H1 (cell line): ENCODE measurements around the gene VEGFC. TPM values are rescaled to one million over a fixed set of nuclear protein-coding genes. Genes with fewer than 3 reads are reported as not detected.

ENCODE experiments used
- CTCF ChIA-PET: fragments of 300-600 bp; sonication (Branson Sonifier 250); formaldehyde crosslinking; loops from one replicate; lab custom pipeline; 2021; ENCODE audit not compliant: partially characterized antibody; lab: Charles Lee
- POLR2A ChIA-PET: fragments of 300-600 bp; sonication (Branson Sonifier 250); formaldehyde crosslinking; loops from one replicate; lab custom pipeline; 2021; ENCODE audit warnings: inconsistent platforms; ENCODE audit not compliant: partially characterized antibody; lab: Charles Lee
- DNase-seq, 2 experiments: peaks; one replicate each; pipeline versions ENCODE4 v3.0.0 to v3.0.0-alpha.2; 2010 to 2022; ENCODE audit warnings: low spot score in 2 of 2, low read depth in 1 of 2, mixed read lengths in 1 of 2
- FAIRE-seq: peaks from 2 replicates; lab custom pipeline; 2011; peaks lifted over from hg19 to GRCh38; lab: Jason Lieb, UNC
- H2AFZ ChIP-seq: 2 replicates; pipeline ENCODE4 v1.8.1; 2012; ENCODE audit warnings: low read length, inconsistent platforms
- H2AK5ac ChIP-seq: 2 replicates; pipeline ENCODE4 v1.6.1; 2013; ENCODE audit warnings: low read depth, low read length
- H2BK120ac ChIP-seq: replicated peaks from 2 replicates; pipeline ENCODE3; 2013; ENCODE audit warnings: low read depth, low read length, inconsistent platforms
- H2BK12ac ChIP-seq: 2 replicates; pipeline ENCODE4 v1.6.1; 2013; ENCODE audit warnings: low read depth, low read length
- H2BK15ac ChIP-seq: 2 replicates; pipeline ENCODE4 v1.6.1; 2013; ENCODE audit warnings: low read length
- H2BK20ac ChIP-seq: 2 replicates; pipeline ENCODE4 v1.6.1; 2013; ENCODE audit warnings: low read length
- H2BK5ac ChIP-seq: 2 replicates; pipeline ENCODE4 v1.6.1; 2013; ENCODE audit warnings: low read depth, low read length
- H3K14ac ChIP-seq: 2 replicates; pipeline ENCODE4 v1.6.1; 2013; ENCODE audit warnings: inconsistent platforms; ENCODE audit not compliant: insufficient read length
- H3K18ac ChIP-seq: 2 replicates; pipeline ENCODE4 v1.6.1; 2013; ENCODE audit warnings: low read length; ENCODE audit errors: extremely low read depth
- H3K23ac ChIP-seq: 2 replicates; pipeline ENCODE4 v1.6.1; 2013; ENCODE audit warnings: inconsistent platforms; ENCODE audit not compliant: insufficient read length
- H3K23me2 ChIP-seq: 2 replicates; pipeline ENCODE4 v1.6.1; 2013; ENCODE audit warnings: low read depth, low read length
- H3K27ac ChIP-seq: 2 replicates; pipeline ENCODE4 v1.6.1; 2011; ENCODE audit warnings: low read depth, low read length, inconsistent platforms
- H3K27me3 ChIP-seq, 4 experiments: replicated peaks in 1 of 4; 1 replicate in 1 of 4; 2 replicates in 3 of 4; pipeline versions ENCODE4 v1.6.1 to v1.8.1; 2011 to 2013; ENCODE audit warnings: low read length in 3 of 4, mild to moderate bottlenecking in 3 of 4, inconsistent platforms in 2 of 4, mixed read lengths in 2 of 4, moderate library complexity in 1 of 4; ENCODE audit not compliant: control insufficient read depth in 3 of 4, insufficient read depth in 3 of 4; ENCODE audit errors: extremely low read depth in 1 of 4
- H3K36me3 ChIP-seq, 4 experiments: 2 replicates each; pipeline versions ENCODE4 v1.6.1 to v1.8.1; 2011 to 2013; ENCODE audit warnings: mild to moderate bottlenecking in 4 of 4, low read length in 3 of 4, moderate library complexity in 2 of 4, control low read depth in 1 of 4, inconsistent platforms in 1 of 4; ENCODE audit not compliant: insufficient read depth in 4 of 4, control insufficient read depth in 2 of 4
- H3K4ac ChIP-seq: replicated peaks from 2 replicates; pipeline ENCODE3; 2013; ENCODE audit warnings: low read length, low read depth, mixed read lengths, inconsistent platforms; ENCODE audit not compliant: insufficient read length
- H3K4me1 ChIP-seq, 4 experiments: replicated peaks in 1 of 4; 1 replicate in 1 of 4; 2 replicates in 3 of 4; pipeline versions ENCODE4 v1.6.1 to v1.8.1; 2011 to 2013; ENCODE audit warnings: low read length in 3 of 4, inconsistent platforms in 2 of 4, mixed read lengths in 1 of 4; ENCODE audit not compliant: insufficient read depth in 4 of 4, control insufficient read depth in 3 of 4
- H3K4me2 ChIP-seq, 2 experiments: 2 replicates each; pipeline versions ENCODE4 v1.6.1 to v1.8.1; 2011 to 2013; ENCODE audit warnings: low read depth in 2 of 2, low read length in 2 of 2, control low read depth in 1 of 2, inconsistent platforms in 1 of 2, mild to moderate bottlenecking in 1 of 2; ENCODE audit not compliant: insufficient read depth in 1 of 2
- H3K4me3 ChIP-seq, 4 experiments: fragments of 200-600, 300-600 bp in 1 of 4; sonication (generic), shearing (Covaris generic), sonication (Bioruptor Twin) in 1 of 4; 2 replicates each; pipeline versions ENCODE4 v1.5.1 to v1.8.1; 2011 to 2016; ENCODE audit warnings: low read length in 4 of 4, low read depth in 3 of 4, control low read depth in 2 of 4, inconsistent platforms in 2 of 4, mild to moderate bottlenecking in 2 of 4, mixed read lengths in 1 of 4, moderate library complexity in 1 of 4; ENCODE audit not compliant: insufficient read depth in 2 of 4; ENCODE audit errors: extremely low read depth in 1 of 4
- H3K56ac ChIP-seq: replicated peaks from 2 replicates; pipeline ENCODE3; 2013; ENCODE audit warnings: low read depth, mild to moderate bottlenecking, mixed read lengths, low read length, inconsistent platforms; ENCODE audit not compliant: insufficient read length
- H3K79me1 ChIP-seq: 2 replicates; pipeline ENCODE4 v1.6.1; 2013; ENCODE audit warnings: low read depth, low read length, control low read depth
- H3K79me2 ChIP-seq, 2 experiments: 2 replicates each; pipeline versions ENCODE4 v1.6.1 to v1.8.1; 2012 to 2013; ENCODE audit warnings: low read length in 2 of 2, mild to moderate bottlenecking in 2 of 2, inconsistent platforms in 1 of 2; ENCODE audit not compliant: insufficient read depth in 2 of 2, control insufficient read depth in 1 of 2
- H3K9ac ChIP-seq, 4 experiments: replicated peaks in 1 of 4; 1 replicate in 1 of 4; 2 replicates in 3 of 4; pipeline versions ENCODE4 v1.6.1 to v1.8.1; 2011 to 2013; ENCODE audit warnings: low read depth in 3 of 4, low read length in 3 of 4, control low read depth in 2 of 4, mild to moderate bottlenecking in 2 of 4, moderate library complexity in 2 of 4, inconsistent platforms in 1 of 4; ENCODE audit errors: extremely low read depth in 1 of 4
- H3K9me3 ChIP-seq, 2 experiments: 2 replicates each; pipeline versions ENCODE4 v1.6.1 to v1.8.1; 2012 to 2013; ENCODE audit warnings: mild to moderate bottlenecking in 2 of 2, moderate library complexity in 2 of 2, control low read depth in 1 of 2, inconsistent platforms in 1 of 2, low read depth in 1 of 2, low read length in 1 of 2, mixed read lengths in 1 of 2; ENCODE audit not compliant: insufficient read depth in 2 of 2
- H4K20me1 ChIP-seq, 2 experiments: replicated peaks in 1 of 2; 2 replicates each; pipeline versions ENCODE3 to v1.8.1; 2011 to 2013; ENCODE audit warnings: inconsistent platforms in 2 of 2, low read length in 2 of 2, mild to moderate bottlenecking in 1 of 2; ENCODE audit not compliant: insufficient read depth in 2 of 2, control insufficient read depth in 1 of 2
- H4K5ac ChIP-seq: 2 replicates; pipeline ENCODE4 v1.6.1; 2013; ENCODE audit warnings: low read length, low read depth, mixed read lengths, inconsistent platforms; ENCODE audit not compliant: insufficient read length
- H4K8ac ChIP-seq: 2 replicates; pipeline ENCODE4 v1.8.0; 2013; ENCODE audit warnings: mild to moderate bottlenecking, moderate library complexity, low read length, inconsistent platforms; ENCODE audit not compliant: insufficient read depth; ENCODE audit errors: extremely low read depth
- H4K91ac ChIP-seq: replicated peaks from 2 replicates; pipeline ENCODE3; 2013; ENCODE audit warnings: low read length, mixed read lengths, inconsistent platforms; ENCODE audit not compliant: insufficient read length
- CBX5 ChIP-seq: fragments of 300-800, 300-1000 bp; sonication (generic); IDR thresholded peaks from 2 replicates; pipeline ENCODE4 v1.7.1; 2016; ENCODE audit warnings: antibody characterized with exemption, low read length, low read depth
- CTCF ChIP-seq, 3 experiments: IDR thresholded peaks; 1 replicate in 2 of 3; 2 replicates in 1 of 3; pipeline versions ENCODE4 v1.5.1 to v1.6.1; 2011; ENCODE audit warnings: low read length in 3 of 3, mild to moderate bottlenecking in 3 of 3, inconsistent platforms in 2 of 3, low read depth in 1 of 3, moderate library complexity in 1 of 3; ENCODE audit not compliant: insufficient read depth in 1 of 3; ENCODE audit errors: control extremely low read depth in 1 of 3
- FOSL1 ChIP-seq: IDR thresholded peaks from 2 replicates; pipeline ENCODE4 v1.6.1; 2011; ENCODE audit warnings: mild to moderate bottlenecking, low read depth, low read length, moderate library complexity; ENCODE audit not compliant: insufficient read depth
- GABPA ChIP-seq: IDR thresholded peaks from 2 replicates; pipeline ENCODE4 v1.6.1; 2011; ENCODE audit warnings: mild to moderate bottlenecking, low read length, moderate library complexity, borderline replicate concordance; ENCODE audit not compliant: insufficient read depth
- JUN ChIP-seq: IDR thresholded peaks from 2 replicates; pipeline ENCODE4 v1.6.1; 2011; ENCODE audit warnings: low read depth, mild to moderate bottlenecking, improper control_type of control experiment, low read length
- KDM4A ChIP-seq: IDR thresholded peaks from one replicate; pipeline ENCODE4 v1.7.1; 2012; ENCODE audit warnings: low read depth, mild to moderate bottlenecking, moderate library complexity, low read length, inconsistent platforms; ENCODE audit not compliant: severe bottlenecking
- NANOG ChIP-seq: IDR thresholded peaks from 2 replicates; pipeline ENCODE4 v1.6.1; 2011; ENCODE audit warnings: low read length, low read depth, mild to moderate bottlenecking, inconsistent platforms; ENCODE audit not compliant: insufficient read depth, poor library complexity, severe bottlenecking
- RBBP5 ChIP-seq: IDR thresholded peaks from 2 replicates; pipeline ENCODE4 v1.7.1; 2012; ENCODE audit warnings: low read depth, mild to moderate bottlenecking, inconsistent platforms, low read length, moderate library complexity, borderline replicate concordance
- RNF2 ChIP-seq: fragments of 200-900, 300-1000 bp; sonication (generic); IDR thresholded peaks from 2 replicates; pipeline ENCODE4 v1.7.1; 2016; ENCODE audit warnings: borderline replicate concordance, low read depth, mild to moderate bottlenecking, antibody characterized with exemption, low read length; ENCODE audit not compliant: poor library complexity, severe bottlenecking; ENCODE audit errors: missing control alignments
- TEAD4 ChIP-seq: IDR thresholded peaks from 2 replicates; pipeline ENCODE4 v1.6.1; 2012; ENCODE audit warnings: low read depth, low read length, inconsistent platforms, mixed read lengths
- YY1 ChIP-seq: IDR thresholded peaks from 2 replicates; pipeline ENCODE4 v1.6.1; 2011; ENCODE audit warnings: low read depth, mild to moderate bottlenecking, low read length
- WGBS, 2 experiments: shearing (Covaris generic) in 1 of 2; methylation state at CpG; one replicate each; pipeline versions ENCODE4 v1.1.6 to v1.1.7; 2013 to 2015; ENCODE audit warnings: low lambda C conversion rate in 2 of 2, mixed read lengths in 2 of 2, inconsistent platforms in 1 of 2, low coverage in 1 of 2, missing lambda C conversion rate in 1 of 2; ENCODE audit not compliant: insufficient replicate concordance in 2 of 2, insufficient coverage in 1 of 2, insufficient read length in 1 of 2; ENCODE audit errors: extremely low coverage in 1 of 2, missing lambda C conversion rate in 1 of 2; 5-methylcytosine and 5-hydroxymethylcytosine counted together
- polyA plus RNA-seq, 7 experiments: library from polyadenylated mRNA; depleted of rRNA in 3 of 7; stranded (reverse) in 5 of 7; unstranded in 2 of 7; fragments of >200 nt in 5 of 7; fragments of 200-250 nt in 2 of 7; gene quantifications; 1 replicate in 5 of 7; 2 replicates in 1 of 7; 4 replicates in 1 of 7; pipeline versions ENCODE4 v1.2.1 to v1.2.3, GENCODE V29; 2011 to 2013; ENCODE audit warnings: missing spikeins in 2 of 7, mixed read lengths in 2 of 7
- total RNA-seq: library from RNA; stranded (reverse); fragmentation: NEBNext Ultra II Directional; extraction: Animal tissue kit (Norgen Biotek cat#: 25700); gene quantifications from 2 replicates; pipeline ENCODE4 v1.2.1, GENCODE V29; 2021

The VEGFC gene
- total and polyA plus RNA-seq, 2 of the 8 experiments (the other 6 are each of a cell fraction or from before 2014, with no cell fraction given): 0.53 to 1.4 TPM

GRCh38 chr4:176751061-176751460, 41.7 kb downstream of the VEGFC start:
- H4K91ac ChIP-seq: no peak overlapping the region
- H3K14ac ChIP-seq: no peak overlapping the region
- H3K4me3 ChIP-seq: no peak overlapping the region
- no peaks in the 10 kb centered on the region for H3K9me3 ChIP-seq
- WGBS, 2 experiments: 100% methylated on average over 2 of the region's 2 CpGs; no CpG with 5 or more reads in 1 of the 2 experiments
- H3K36me3 ChIP-seq: no peaks in the 10 kb centered on the region
- H2BK15ac ChIP-seq: no peak overlapping the region
- H2BK120ac ChIP-seq: no peak overlapping the region
- H3K4me1 ChIP-seq: no peaks in the 10 kb centered on the region
- CTCF ChIA-PET: no interaction called here
- no peak overlapping the region for H2AK5ac ChIP-seq
- no peak overlapping the region for H2BK12ac ChIP-seq
- POLR2A ChIA-PET: interaction anchor here (0.6 kb wide), 1 partner anchor 19 kb away, joined by 4 read pairs; no protein-coding TSS in a partner anchor
- DNase-seq (no peak), FAIRE-seq (no peak)
- H2BK20ac ChIP-seq: no peak overlapping the region
- H3K23me2 ChIP-seq: no peaks in the 10 kb centered on the region
- H3K4me2 ChIP-seq: no peak overlapping the region
- no peak overlapping the region for H3K4ac ChIP-seq
- H2AFZ ChIP-seq: no peak overlapping the region
- no peak overlapping the region for H3K56ac ChIP-seq
- H3K18ac ChIP-seq: no peak overlapping the region
- H3K79me2 ChIP-seq: no peaks in the 10 kb centered on the region
- H4K5ac ChIP-seq: no peak overlapping the region
- H3K27me3 ChIP-seq: no peaks in the 10 kb centered on the region
- no peaks in the 10 kb centered on the region for H4K20me1 ChIP-seq
- H4K8ac ChIP-seq: no peak overlapping the region
- H3K79me1 ChIP-seq: no peaks in the 10 kb centered on the region
- H3K9ac ChIP-seq: no peak overlapping the region
- H2BK5ac ChIP-seq: no peak overlapping the region
- H3K23ac ChIP-seq: no peak overlapping the region
- no peak overlapping the region for H3K27ac ChIP-seq
- TF ChIP-seq NANOG (no peak), JUN (no peak), TEAD4 (no peak), CBX5 (no peak), KDM4A (no peak), GABPA (no peak), RNF2 (no peak), CTCF (IDR thresholded peaks at IDR 0.05; ENCODE audit: control extremely low read depth in 1 of 3, insufficient read depth in 1 of 3, low read depth in 1 of 3, low read length in 3 of 3) (no peak), RBBP5 (no peak), YY1 (no peak), FOSL1 (no peak)
